NCI-H1694 treated with DMSO at 0.1 percent for 48 hours (cell line): ENCODE results near the gene RNF150.
A peak's percentile ranks its signal among the peaks of the same experiment; 100 is the strongest.
"Not testable (repeated sequence)": the region's sequence is repeated elsewhere in the genome, so short reads cannot be mapped to it uniquely, and the experiment has no call there.

Source experiments
- DNase-seq: peaks from one replicate; lab custom pipeline; 2025; lab: John Stamatoyannopoulos, UW

Gene RNF150

GRCh38 chr4:141133146-141133998, at the start of gene RNF150:
TSS of gene RNF150 (minus strand) at chr4:141133469.
- peak; percentile 92 for DNase-seq

GRCh38 chr4:141180991-141181761, 47.9 kb upstream of the RNF150 start:
- no peak for DNase-seq

- no peak for DNase-seq
Observed at GRCh38 chr4:141179474-141180373, 46.5 kb upstream of the RNF150 start.

GRCh38 chr4:141177171-141177570, 43.9 kb upstream of the RNF150 start:
- DNase-seq: no peak

GRCh38 chr4:141174457-141174856, 41.2 kb upstream of the RNF150 start:
- no peak for DNase-seq

GRCh38 chr4:141170671-141171070, 37.4 kb upstream of the RNF150 start:
- no peak for DNase-seq

- no peak for DNase-seq
Observed at GRCh38 chr4:141169391-141169790, 36.1 kb upstream of the RNF150 start.

- DNase-seq: not testable (repeated sequence)
Observed at GRCh38 chr4:141165001-141165400, 31.7 kb upstream of the RNF150 start.

- no peak for DNase-seq
Observed at GRCh38 chr4:141159027-141159426, 25.8 kb upstream of the RNF150 start.

- DNase-seq: peak; percentile 7
Observed at GRCh38 chr4:141158219-141158618, 24.9 kb upstream of the RNF150 start.

- no peak for DNase-seq
Observed at GRCh38 chr4:141155586-141155985, 22.3 kb upstream of the RNF150 start.

- DNase-seq: no peak
Observed at GRCh38 chr4:141154725-141155124, 21.5 kb upstream of the RNF150 start.

- DNase-seq: no peak
Observed at GRCh38 chr4:141153751-141154510, 20.7 kb upstream of the RNF150 start.

GRCh38 chr4:141144207-141144606, 10.9 kb upstream of the RNF150 start:
- no peak for DNase-seq

- DNase-seq: no peak
Observed at GRCh38 chr4:141142423-141142822, 9.2 kb upstream of the RNF150 start.

GRCh38 chr4:141140391-141141200, 7.3 kb upstream of the RNF150 start:
- DNase-seq: no peak

- no peak for DNase-seq
Observed at GRCh38 chr4:141133999-141134995, 1.0 kb upstream of the RNF150 start.

- no peak for DNase-seq
Observed at GRCh38 chr4:141132709-141133145, 542 bp downstream of the RNF150 start.

- DNase-seq: peak; percentile 5
Observed at GRCh38 chr4:141132072-141132708, 1.1 kb downstream of the RNF150 start.
